ENCODE results near the gene CPTP.

The CPTP gene

GRCh38 chr1:1370771-1371300, 46.2 kb downstream of the CPTP start:
- no peak for DNase-seq

GRCh38 chr1:1371364-1371745, 46.8 kb downstream of the CPTP start:
- DNase-seq = no peak

DNA sequence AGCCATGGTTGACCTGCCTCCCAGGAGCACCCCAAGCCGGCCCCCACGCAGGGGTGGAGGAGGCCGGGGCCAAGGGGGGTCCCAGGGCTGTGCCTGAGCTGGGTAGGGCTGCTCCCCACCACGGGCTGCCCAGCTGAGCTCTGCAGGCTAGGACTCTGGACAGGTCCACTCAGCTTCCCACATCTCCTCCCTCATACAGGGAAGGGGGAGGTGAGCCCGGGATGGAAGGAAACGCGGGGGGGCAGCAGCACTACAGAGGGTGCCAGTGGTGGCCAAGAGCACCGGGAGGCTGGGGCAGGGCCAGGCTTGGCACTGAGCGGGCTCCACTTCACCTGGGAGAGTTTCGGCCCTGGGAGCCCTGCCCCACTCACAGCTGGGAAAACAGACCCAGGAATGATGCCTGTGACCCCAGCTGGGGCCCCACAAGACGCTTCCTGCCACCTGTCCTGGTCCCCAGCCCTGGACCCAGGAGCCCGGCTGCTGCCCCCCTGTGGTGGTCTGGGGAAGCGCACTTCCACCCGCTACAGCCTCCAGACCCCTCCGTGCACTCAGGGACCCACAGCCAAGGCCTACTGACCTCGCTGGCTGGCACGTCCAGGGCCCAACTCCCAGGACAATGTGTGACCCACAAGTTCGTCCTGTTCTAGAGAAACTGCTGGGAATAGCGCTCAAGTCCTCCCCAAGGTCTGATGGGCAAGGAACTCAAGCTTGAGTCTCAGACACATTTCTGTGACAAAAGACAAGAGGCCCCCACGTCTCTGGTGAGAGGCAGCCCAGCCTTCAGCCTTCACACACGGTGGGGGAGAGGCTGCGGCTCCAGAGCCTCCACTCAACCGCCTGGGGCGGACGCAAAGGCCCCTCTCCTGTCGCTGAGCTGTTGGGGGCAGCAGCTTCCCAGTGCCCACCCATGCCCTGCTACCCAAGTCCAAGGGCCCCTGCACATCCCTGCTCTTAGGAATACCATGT, 47.4 kb downstream of the CPTP start:
- no peak for DNase-seq

GRCh38 chr1:1373051-1373814, 48.6 kb downstream of the CPTP start:
- DNase-seq = no peak

GRCh38 chr1:1373815-1374588, 49.4 kb downstream of the CPTP start:
- DNase-seq = no peak

GRCh38 chr1:1374589-1374928, 50.0 kb downstream of the CPTP start:
- DNase-seq = no peak

DNA sequence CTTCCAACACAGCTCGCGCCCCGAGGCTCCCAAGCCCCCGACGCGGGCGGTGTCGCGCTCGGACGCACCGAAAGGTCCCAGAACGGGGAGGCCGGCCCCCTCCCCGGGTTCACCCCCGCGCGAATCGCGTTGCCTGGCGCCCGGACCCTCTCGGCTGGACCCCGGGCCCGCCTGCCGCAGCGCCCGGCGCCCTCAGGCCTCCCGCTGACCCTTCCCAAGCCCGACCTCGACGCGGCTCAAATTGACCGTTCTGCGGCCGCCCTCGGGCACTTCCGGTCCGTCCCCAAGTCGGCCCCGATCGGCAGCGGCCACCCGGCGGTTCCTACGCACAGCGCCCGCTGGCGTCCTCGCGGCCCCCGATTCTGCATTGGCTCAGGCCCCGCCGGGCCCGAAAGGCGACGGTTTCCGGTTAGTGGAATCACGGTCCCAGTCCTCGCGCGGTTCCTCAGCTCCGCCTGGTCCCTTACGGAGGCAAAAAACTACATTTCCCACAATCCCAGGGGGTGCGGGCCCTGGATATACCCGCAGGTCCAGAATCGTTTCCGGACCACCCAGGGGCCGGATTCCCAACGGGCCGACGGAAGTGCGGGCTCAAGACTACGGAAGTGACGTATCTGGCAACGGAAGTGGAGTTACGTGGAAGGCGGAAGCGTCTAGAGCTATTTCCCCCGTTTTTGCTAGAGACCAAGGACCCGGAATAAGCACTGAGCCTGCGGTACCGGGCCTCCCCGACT, 50.5 kb downstream of the CPTP start, which contains the start of gene AURKAIP1:
AURKAIP1 (minus strand) TSS at position 279 of the 734 bp plus-strand sequence. CDS start 451 bp downstream, outside the sequence.
- DNase-seq = peak; percentile 94

DNA sequence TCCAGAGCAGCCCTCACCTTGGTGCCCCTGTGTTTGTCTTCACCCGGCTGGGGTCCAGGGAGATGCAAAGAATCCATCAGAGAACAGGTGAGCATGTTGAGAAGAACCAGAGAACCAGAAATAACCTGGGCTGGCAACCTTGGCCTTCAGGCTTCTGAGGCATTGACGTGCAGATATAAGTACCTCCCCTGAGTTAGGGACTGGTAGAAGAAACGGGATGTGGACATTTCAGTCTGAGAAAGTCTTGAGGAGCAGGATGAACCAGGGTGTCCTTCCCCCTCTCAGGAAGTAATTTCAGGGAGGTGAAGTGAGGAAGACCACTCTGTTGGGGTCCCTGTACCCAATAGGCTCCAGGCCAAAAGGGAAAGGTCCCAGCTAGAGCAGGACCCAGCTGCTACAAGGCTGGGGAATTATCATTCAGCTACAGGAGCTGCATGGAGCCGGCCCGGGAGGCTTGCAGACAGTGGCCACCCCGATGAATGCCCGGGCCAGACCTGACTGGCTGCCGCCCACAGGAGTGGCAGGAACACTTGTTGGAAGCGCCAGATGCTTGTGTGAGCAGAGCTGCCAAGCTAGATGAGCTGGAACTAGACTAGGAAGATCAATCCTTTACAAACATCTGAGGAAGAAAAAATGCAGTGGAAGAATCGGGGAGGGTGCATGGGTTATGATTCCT, 52.1 kb downstream of the CPTP start:
- DNase-seq = no peak

- DNase-seq = no peak
Observed at GRCh38 chr1:1377540-1378205, 53.1 kb downstream of the CPTP start.
